ENCODE measurements around the gene MGST2.

Gene MGST2

DNA sequence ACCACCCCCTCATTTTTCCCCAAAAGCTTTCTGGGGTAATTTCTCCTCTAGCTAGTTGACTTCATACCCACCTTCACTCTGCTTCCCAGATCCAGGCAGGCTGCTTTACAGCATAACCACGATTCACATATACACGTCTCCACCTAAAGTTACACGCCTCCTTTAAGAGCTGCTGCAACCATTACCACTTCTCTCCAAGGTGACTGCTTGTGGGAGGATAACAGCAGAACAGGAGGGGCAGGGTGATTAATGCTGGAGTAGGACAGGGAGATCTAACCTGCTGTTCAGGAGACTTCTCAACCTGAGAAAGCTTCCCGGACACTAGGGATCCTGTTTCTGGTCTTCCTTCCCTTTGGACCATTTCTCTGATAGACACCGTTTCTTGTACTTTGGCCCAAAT lies 77.4 kb downstream of the MGST2 start:
- ChIA-PET CTCF (no interaction called here), POLR2A (ENCODE audit: low non-redundant PET) (no interaction called here)
- no peak for DNase-seq (ENCODE audit: low spot score)
- TF ChIP-seq, protein P1, sequence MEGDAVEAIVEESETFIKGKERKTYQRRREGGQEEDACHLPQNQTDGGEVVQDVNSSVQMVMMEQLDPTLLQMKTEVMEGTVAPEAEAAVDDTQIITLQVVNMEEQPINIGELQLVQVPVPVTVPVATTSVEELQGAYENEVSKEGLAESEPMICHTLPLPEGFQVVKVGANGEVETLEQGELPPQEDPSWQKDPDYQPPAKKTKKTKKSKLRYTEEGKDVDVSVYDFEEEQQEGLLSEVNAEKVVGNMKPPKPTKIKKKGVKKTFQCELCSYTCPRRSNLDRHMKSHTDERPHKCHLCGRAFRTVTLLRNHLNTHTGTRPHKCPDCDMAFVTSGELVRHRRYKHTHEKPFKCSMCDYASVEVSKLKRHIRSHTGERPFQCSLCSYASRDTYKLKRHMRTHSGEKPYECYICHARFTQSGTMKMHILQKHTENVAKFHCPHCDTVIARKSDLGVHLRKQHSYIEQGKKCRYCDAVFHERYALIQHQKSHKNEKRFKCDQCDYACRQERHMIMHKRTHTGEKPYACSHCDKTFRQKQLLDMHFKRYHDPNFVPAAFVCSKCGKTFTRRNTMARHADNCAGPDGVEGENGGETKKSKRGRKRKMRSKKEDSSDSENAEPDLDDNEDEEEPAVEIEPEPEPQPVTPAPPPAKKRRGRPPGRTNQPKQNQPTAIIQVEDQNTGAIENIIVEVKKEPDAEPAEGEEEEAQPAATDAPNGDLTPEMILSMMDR (conservative IDR thresholded peaks at IDR 0.05; ENCODE audit: low read depth), result no peak
- no peak overlapping the region for H3K27ac ChIP-seq

GRCh38 chr4:139744232-139744631 lies 78.6 kb downstream of the MGST2 start:
- DNase-seq (ENCODE audit: low spot score), result no peak
- no peak overlapping the region for H3K27ac ChIP-seq
- POLR2A ChIA-PET (ENCODE audit: low non-redundant PET), result no interaction called here
- TF ChIP-seq, protein P1 (conservative IDR thresholded peaks at IDR 0.05; ENCODE audit: low read depth), result no peak
- CTCF ChIA-PET, result no interaction called here

DNA sequence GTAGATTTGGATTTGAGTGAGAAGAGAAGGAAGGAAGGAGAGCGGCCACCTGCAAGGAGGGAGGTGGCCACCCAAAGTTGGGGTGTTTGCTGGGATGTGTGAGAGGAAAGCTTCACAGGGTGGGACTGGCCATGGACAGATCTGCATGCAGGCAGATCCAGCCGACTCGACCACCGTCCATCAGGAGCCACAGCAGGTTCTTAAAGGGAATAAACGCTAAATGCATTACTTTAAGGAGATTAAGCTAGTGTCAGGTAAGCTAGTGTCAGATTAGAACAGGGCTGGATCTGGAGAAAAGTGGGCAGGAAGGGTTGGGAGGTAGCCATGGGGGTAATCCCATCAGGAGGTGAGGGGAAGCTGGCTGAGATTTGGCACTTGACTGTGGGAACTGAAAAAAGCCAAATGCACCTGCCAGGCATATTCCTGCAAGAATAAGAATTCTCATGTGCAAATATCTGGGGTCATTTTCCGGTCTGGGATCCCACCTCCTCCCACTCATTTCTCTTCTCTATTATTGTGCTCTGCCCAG lies 79.6 kb downstream of the MGST2 start:
- ChIA-PET POLR2A (ENCODE audit: low non-redundant PET) (no interaction called here), CTCF (no interaction called here)
- TF ChIP-seq, protein P1 (conservative IDR thresholded peaks at IDR 0.05; ENCODE audit: low read depth), result no peak
- H3K27ac ChIP-seq, result no peak overlapping the region
- DNase-seq (ENCODE audit: low spot score), result no peak

DNA sequence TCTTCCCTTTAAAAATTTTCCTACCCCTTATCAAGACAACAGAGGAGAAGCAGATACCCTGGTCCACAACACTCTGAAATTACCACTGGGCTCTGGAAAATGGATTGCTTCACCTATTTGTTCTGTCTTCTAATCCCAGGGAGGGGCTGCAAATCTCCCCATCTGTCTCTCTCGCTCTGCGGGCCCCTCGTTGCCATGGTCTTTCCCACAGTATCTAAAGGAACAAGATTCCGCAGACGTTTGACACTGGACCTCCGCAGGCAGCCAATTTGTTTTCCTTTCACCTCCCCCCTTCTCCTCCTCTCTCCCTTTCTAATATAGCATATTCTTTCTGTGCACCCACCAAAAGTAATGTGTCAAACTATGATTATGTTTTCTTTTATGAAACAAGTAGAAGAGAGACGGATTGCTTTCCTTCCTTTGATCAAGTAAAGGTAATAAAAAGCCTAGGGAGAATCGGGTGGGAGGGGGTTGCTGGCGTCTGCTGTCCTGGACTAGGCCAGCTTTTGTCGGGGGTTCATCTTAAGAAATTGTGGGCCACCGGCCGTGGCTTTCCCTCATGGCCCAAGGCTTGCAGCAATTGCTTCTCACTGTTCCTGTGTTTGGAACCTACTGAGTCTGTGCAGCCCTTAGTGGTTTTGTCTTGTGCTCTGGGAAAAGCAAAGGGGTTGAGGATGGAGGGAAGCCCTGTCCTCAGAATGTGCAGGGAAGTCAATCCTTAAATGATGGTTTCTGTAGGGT lies 81.0 kb downstream of the MGST2 start:
- ChIA-PET POLR2A (ENCODE audit: low non-redundant PET) (no interaction called here), CTCF (interaction anchor here (0.6 kb wide), 1 partner anchor 149 kb away, joined by 4 read pairs; no protein-coding TSS in a partner anchor)
- H3K27ac ChIP-seq, result no peak overlapping the region
- no peak for DNase-seq (ENCODE audit: low spot score)
- TF ChIP-seq, protein P1 (conservative IDR thresholded peaks at IDR 0.05; ENCODE audit: low read depth), result no peak

- CTCF ChIA-PET, result interaction anchor here (0.6 kb wide), 1 partner anchor 188 kb away, joined by 3 read pairs; no protein-coding TSS in a partner anchor
These were observed 83.7 kb downstream of the MGST2 start for GRCh38 chr4:139749338-139749737.

GRCh38 chr4:139749835-139750498 lies 84.3 kb downstream of the MGST2 start:
- POLR2A ChIA-PET (ENCODE audit: low non-redundant PET), result no interaction called here
- CTCF ChIA-PET, result no interaction called here
- DNase-seq (ENCODE audit: low spot score), result no peak
- no peak overlapping the region for H3K27ac ChIP-seq
- TF ChIP-seq, protein P1 (conservative IDR thresholded peaks at IDR 0.05; ENCODE audit: low read depth), result no peak

More at GRCh38 chr4:139749338-139749737, 83.7 kb downstream of the MGST2 start:
- POLR2A ChIA-PET (ENCODE audit: low non-redundant PET), result no interaction called here
- DNase-seq (ENCODE audit: low spot score), result no peak
- TF ChIP-seq, protein P1 (conservative IDR thresholded peaks at IDR 0.05; ENCODE audit: low read depth), result no peak
- H3K27ac ChIP-seq, result no peak overlapping the region
